NT2/D1 (cell line): ENCODE data around the gene CELA3A.

Source experiments
- DNase-seq: peaks from one replicate; pipeline ENCODE4 v3.0.0-alpha.2; 2011; ENCODE audit warnings: low read depth, low spot score
- H3K27me3 ChIP-seq: 2 replicates; pipeline ENCODE4 v1.6.0; 2011; ENCODE audit warnings: mild to moderate bottlenecking; ENCODE audit not compliant: insufficient read length, insufficient read depth
- H3K36me3 ChIP-seq: 2 replicates; pipeline ENCODE4 v1.6.1; 2011; ENCODE audit warnings: mild to moderate bottlenecking, low read length, mixed read lengths; ENCODE audit not compliant: insufficient read depth, insufficient read length
- H3K4me1 ChIP-seq: 2 replicates; pipeline ENCODE4 v1.5.1; 2011; ENCODE audit not compliant: insufficient read depth, insufficient read length
- H3K4me3 ChIP-seq: 2 replicates; pipeline ENCODE4 v1.5.1; 2011; ENCODE audit warnings: low read depth; ENCODE audit not compliant: insufficient read length
- H3K9ac ChIP-seq: 2 replicates; pipeline ENCODE4 v1.6.0; 2011; ENCODE audit warnings: low read depth; ENCODE audit not compliant: insufficient read length
- H3K9me3 ChIP-seq: 2 replicates; pipeline ENCODE4 v1.5.1; 2011; ENCODE audit warnings: mild to moderate bottlenecking, low read length; ENCODE audit not compliant: insufficient read depth
- SUZ12 ChIP-seq: IDR thresholded peaks from 2 replicates; pipeline ENCODE4 v1.6.1; 2011; ENCODE audit not compliant: insufficient read length, insufficient read depth; ENCODE audit errors: extremely low read depth
- YY1 ChIP-seq: IDR thresholded peaks from 2 replicates; pipeline ENCODE4 v1.6.1; 2011; ENCODE audit not compliant: insufficient read length, insufficient read depth
- ZNF274 ChIP-seq: IDR thresholded peaks from 2 replicates; pipeline ENCODE4 v1.6.1; 2011; ENCODE audit warnings: mild to moderate bottlenecking, low read depth, low read length

Gene CELA3A

DNA sequence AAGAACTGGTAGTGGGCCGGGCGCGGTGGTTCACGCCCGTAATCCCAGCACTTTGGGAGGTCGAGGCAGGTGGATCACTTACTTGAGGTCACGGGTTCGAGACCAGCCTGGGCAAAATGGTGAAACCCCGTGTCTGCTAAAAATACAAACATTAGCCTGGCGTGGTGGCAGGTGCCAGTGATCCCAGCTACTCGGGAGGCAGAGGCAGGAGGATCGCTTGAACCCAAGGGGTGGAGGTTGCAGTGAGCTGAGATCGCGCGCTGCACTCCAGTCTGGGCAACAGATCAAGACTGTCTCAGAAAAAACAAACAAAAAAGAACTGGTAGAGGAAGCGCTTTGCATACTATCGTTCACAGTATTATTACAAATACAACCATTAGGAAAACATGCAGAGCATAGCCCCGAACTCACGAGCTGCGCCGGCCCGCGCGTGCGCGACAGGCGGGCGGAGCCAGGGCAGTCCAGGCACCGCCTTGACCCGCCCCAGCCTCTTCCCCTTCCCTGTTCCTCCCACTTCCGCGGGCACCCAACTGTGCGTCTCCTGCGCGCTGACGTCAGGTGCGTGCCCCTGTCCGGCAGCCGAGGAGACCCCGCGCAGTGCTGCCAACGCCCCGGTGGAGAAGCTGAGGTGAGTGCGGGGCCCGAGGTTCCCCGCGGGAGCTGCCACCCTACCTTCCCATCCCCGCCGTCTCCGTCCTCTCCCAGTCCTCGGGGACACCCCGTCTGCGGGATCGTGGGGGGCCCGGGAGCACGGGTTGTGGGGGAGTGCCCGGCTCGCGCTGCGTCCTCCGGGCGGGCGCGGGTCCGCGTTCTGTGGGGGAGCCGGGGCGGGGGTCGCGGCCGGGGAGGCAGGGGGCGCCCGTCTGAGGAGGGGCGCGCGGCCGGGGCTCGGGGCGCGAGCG lies 50.9 kb downstream of the CELA3A start, which contains the start of gene CDC42:
CDC42 (plus strand) TSS at position 595 of the 902 bp plus-strand sequence. CDS start 25,770 bp downstream, outside the sequence.
- H3K27me3 ChIP-seq, result no peaks in the 10 kb centered on the region
- peak within 1 kb of the TSS; percentile 54 for H3K4me3 ChIP-seq
- peak within 1 kb of the TSS; percentile 90 for H3K9ac ChIP-seq
- no peaks in the 10 kb centered on the region for H3K4me1 ChIP-seq
- DNase-seq, result peak; percentile 86
- no peaks in the 10 kb centered on the region for H3K9me3 ChIP-seq
- H3K36me3 ChIP-seq, result peaks cover 13% of the 10 kb centered on the region
- TF ChIP-seq SUZ12 (no peak), YY1 (no peak), ZNF274 (no peak)

DNA sequence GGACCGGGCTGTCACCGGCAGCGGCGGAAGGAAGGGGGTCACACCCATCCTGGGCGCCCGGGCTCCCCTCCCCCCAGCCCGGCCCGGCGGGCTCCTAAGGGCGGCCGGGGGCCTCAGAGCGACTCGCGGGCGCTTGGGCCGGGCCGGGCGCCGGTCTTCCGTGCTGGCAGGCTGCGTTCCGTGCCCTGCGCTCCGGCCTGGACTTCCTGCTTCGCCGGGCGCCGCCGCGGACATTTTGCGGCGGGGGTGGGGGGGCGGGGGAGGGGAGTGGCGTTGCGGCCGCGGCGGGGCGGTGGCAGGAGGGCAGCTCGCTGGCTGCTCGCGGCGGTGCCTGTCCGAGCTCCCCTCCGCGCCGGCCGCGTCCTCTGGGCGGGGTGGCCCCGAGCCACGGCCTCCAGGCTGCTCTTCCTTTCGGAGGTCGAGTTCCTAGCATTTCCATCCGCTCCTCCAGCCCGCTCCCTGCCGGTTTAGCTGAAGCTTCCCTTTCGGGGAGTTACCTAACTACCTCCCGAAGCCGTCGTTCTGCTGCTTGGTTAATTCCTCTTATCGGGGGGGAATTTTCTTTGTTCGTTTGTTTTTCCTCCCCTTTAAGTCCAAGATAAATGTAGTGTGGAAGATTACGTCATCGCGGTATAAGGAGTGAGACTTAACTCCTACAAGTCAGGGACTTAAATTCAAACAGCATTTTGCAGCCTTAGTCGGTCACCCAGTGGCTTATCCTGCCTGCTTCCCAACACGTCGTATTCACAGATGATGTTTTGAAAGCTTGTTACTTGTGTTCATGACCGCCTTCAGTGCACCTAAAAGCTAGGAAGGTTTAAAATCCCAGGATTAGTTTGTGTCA lies 51.8 kb downstream of the CELA3A start:
- DNase-seq, result peak; percentile 25
- H3K36me3 ChIP-seq, result peaks cover 19% of the 10 kb centered on the region
- peak overlapping the region; percentile 54 for H3K4me3 ChIP-seq
- H3K27me3 ChIP-seq, result no peaks in the 10 kb centered on the region
- no peak for TF ChIP-seq YY1
- TF ChIP-seq SUZ12, result no peak
- no peak for TF ChIP-seq ZNF274
- H3K4me1 ChIP-seq, result no peaks in the 10 kb centered on the region
- peak overlapping the region; percentile 90 for H3K9ac ChIP-seq
- H3K9me3 ChIP-seq, result no peaks in the 10 kb centered on the region

GRCh38 chr1:22053861-22054770 lies 52.7 kb downstream of the CELA3A start:
- peaks cover 20% of the 10 kb centered on the region for H3K36me3 ChIP-seq
- no peaks in the 10 kb centered on the region for H3K27me3 ChIP-seq
- TF ChIP-seq SUZ12, result no peak
- TF ChIP-seq ZNF274, result no peak
- no peak for TF ChIP-seq YY1
- DNase-seq, result no peak
- no peaks in the 10 kb centered on the region for H3K4me1 ChIP-seq
- no peaks in the 10 kb centered on the region for H3K9me3 ChIP-seq
- H3K4me3 ChIP-seq, result peak overlapping the region; percentile 54
- peak overlapping the region; percentile 90 for H3K9ac ChIP-seq

GRCh38 chr1:22055463-22055862 lies 54.0 kb downstream of the CELA3A start:
- DNase-seq, result no peak
- TF ChIP-seq SUZ12 (no peak), YY1 (no peak)
- H3K4me3 ChIP-seq, result no peak overlapping the region

DNA sequence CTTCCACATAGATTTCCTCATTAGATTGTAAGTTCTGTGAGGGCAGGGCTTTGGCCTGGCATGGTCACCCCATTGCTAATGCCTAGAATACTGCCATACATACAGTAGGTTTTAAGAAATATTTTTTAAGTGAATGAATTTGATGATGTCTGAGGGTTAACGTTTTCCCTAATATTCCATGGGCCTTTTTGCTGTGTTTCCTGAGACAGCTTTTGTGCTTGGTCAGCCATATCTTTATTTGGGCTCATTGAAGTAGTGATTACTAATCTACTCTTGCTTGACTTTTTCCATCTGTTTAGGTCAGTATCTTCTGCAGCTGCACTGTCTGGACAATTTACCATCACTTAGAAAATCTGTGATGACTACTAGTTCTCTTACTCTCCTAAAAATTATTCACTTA lies 54.6 kb downstream of the CELA3A start:
- no peak for DNase-seq
- no peaks in the 10 kb centered on the region for H3K4me1 ChIP-seq
- no peak for TF ChIP-seq YY1
- no peak for TF ChIP-seq ZNF274
- TF ChIP-seq SUZ12, result no peak
- no peaks in the 10 kb centered on the region for H3K27me3 ChIP-seq
- peaks cover 20% of the 10 kb centered on the region for H3K36me3 ChIP-seq
- H3K9ac ChIP-seq, result no peak overlapping the region
- no peak overlapping the region for H3K4me3 ChIP-seq
- no peaks in the 10 kb centered on the region for H3K9me3 ChIP-seq

More at GRCh38 chr1:22055463-22055862, 54.0 kb downstream of the CELA3A start:
- Histone ChIP-seq H3K9ac (no peak overlapping the region), H3K4me1 (no peaks in the 10 kb centered on the region), H3K36me3 (peaks cover 20% of the 10 kb centered on the region), H3K27me3 (no peaks in the 10 kb centered on the region), H3K9me3 (no peaks in the 10 kb centered on the region)

DNA sequence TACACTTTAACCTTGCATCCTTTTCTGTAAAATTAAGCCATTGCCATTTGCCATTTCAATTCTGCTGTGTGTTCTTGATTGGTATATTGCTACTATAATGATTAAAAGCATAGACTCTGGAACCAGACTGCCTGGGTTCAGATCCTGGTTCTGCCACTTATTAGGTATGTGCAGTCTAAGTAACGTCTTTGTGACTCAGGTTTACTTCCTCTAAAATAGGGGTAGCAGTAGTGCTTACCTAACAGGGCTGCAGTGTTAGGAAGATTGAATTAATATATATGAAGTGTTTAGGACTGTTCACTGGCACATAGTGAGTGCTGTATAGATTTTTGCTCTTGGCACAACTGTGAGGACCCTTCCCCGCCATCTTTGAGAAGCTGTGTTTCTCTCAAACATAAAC lies 55.5 kb downstream of the CELA3A start:
- Histone ChIP-seq H3K4me1 (no peaks in the 10 kb centered on the region), H3K27me3 (no peaks in the 10 kb centered on the region), H3K9me3 (no peaks in the 10 kb centered on the region), H3K9ac (no peak overlapping the region), H3K36me3 (peaks cover 20% of the 10 kb centered on the region), H3K4me3 (no peak overlapping the region)
- no peak for DNase-seq
- no peak for TF ChIP-seq YY1
- no peak for TF ChIP-seq ZNF274
- TF ChIP-seq SUZ12, result no peak
